Liver (tissue), 9 donors: ENCODE data around the gene P2RY13. TPM values are rescaled to one million over a fixed set of nuclear protein-coding genes. Genes with fewer than 3 reads are reported as not detected.

Experiments used
- DNase-seq: peaks from one replicate; pipeline ENCODE4 v3.0.0-alpha.2; 2017; ENCODE audit warnings: low spot score
- H3K27ac ChIP-seq, 2 donors: one replicate each; pipeline ENCODE4 v1.7.0; 2013; ENCODE audit warnings: inconsistent platforms in 2 of 2, low read length in 2 of 2, control low read depth in 1 of 2, low read depth in 1 of 2, mild to moderate bottlenecking in 1 of 2
- H3K27me3 ChIP-seq, 4 donors: one replicate each; pipeline versions ENCODE4 v1.6.1 to v1.7.0; 2013; ENCODE audit warnings: low read length in 3 of 4, inconsistent platforms in 1 of 4, mild to moderate bottlenecking in 1 of 4, moderate library complexity in 1 of 4; ENCODE audit not compliant: control insufficient read depth in 4 of 4, insufficient read depth in 4 of 4
- H3K36me3 ChIP-seq, 4 donors: one replicate each; pipeline versions ENCODE4 v1.6.1 to v1.7.0; 2013; ENCODE audit warnings: low read length in 3 of 4, mild to moderate bottlenecking in 3 of 4, low read depth in 1 of 4, moderate library complexity in 1 of 4; ENCODE audit not compliant: control insufficient read depth in 4 of 4, insufficient read depth in 3 of 4
- H3K4me1 ChIP-seq, 4 donors: one replicate each; pipeline versions ENCODE4 v1.6.1 to v1.7.0; 2013; ENCODE audit warnings: low read length in 3 of 4, mild to moderate bottlenecking in 3 of 4, moderate library complexity in 1 of 4; ENCODE audit not compliant: control insufficient read depth in 4 of 4, insufficient read depth in 4 of 4
- H3K4me3 ChIP-seq, 3 donors: one replicate each; pipeline versions ENCODE4 v1.6.1 to v1.7.0; 2013; ENCODE audit warnings: low read length in 3 of 3, control low read depth in 1 of 3, low read depth in 1 of 3, mild to moderate bottlenecking in 1 of 3
- H3K9ac ChIP-seq, 2 donors: one replicate each; pipeline ENCODE4 v1.7.0; 2013; ENCODE audit warnings: low read length in 2 of 2, mild to moderate bottlenecking in 2 of 2, moderate library complexity in 2 of 2, control low read depth in 1 of 2, low read depth in 1 of 2
- H3K9me3 ChIP-seq, 4 donors: one replicate each; pipeline versions ENCODE4 v1.6.1 to v1.7.0; 2013; ENCODE audit warnings: low read length in 3 of 4; ENCODE audit not compliant: control insufficient read depth in 4 of 4
- EGR1 ChIP-seq, 2 donors: IDR thresholded peaks; 2 replicates each; pipeline ENCODE4 v1.6.1; 2016 to 2018; ENCODE audit warnings: antibody characterized with exemption in 2 of 2, low read depth in 2 of 2
- FOXA1 ChIP-seq: IDR thresholded peaks from 2 replicates; pipeline ENCODE4 v1.6.1; 2016; ENCODE audit warnings: antibody characterized with exemption
- FOXA2 ChIP-seq: IDR thresholded peaks from 2 replicates; pipeline ENCODE4 v1.6.1; 2016; ENCODE audit warnings: antibody characterized with exemption
- GABPA ChIP-seq, 2 donors: IDR thresholded peaks in 1 of 2; conservative IDR thresholded peaks in 1 of 2; 2 replicates each; pipeline ENCODE4 v1.6.1; 2016; ENCODE audit warnings: antibody characterized with exemption in 2 of 2, mild to moderate bottlenecking in 1 of 2, moderate library complexity in 1 of 2
- HNF4A ChIP-seq, 2 donors: conservative IDR thresholded peaks; 2 replicates each; pipeline ENCODE4 v1.6.1; 2016; ENCODE audit warnings: antibody characterized with exemption in 2 of 2, mild to moderate bottlenecking in 2 of 2
- HNF4G ChIP-seq: IDR thresholded peaks from 2 replicates; pipeline ENCODE4 v1.6.1; 2016; ENCODE audit warnings: antibody characterized with exemption
- JUND ChIP-seq, 2 donors: IDR thresholded peaks; 2 replicates each; pipeline ENCODE4 v1.6.1; 2016; ENCODE audit warnings: antibody characterized with exemption in 2 of 2
- NR2F2 ChIP-seq: IDR thresholded peaks from 2 replicates; pipeline ENCODE4 v1.6.1; 2016; ENCODE audit warnings: antibody characterized with exemption
- RAD21 ChIP-seq, 2 donors: IDR thresholded peaks; 2 replicates each; pipeline ENCODE4 v1.6.1; 2016; ENCODE audit warnings: antibody characterized with exemption in 2 of 2, mild to moderate bottlenecking in 2 of 2
- RXRA ChIP-seq, 2 donors: IDR thresholded peaks; 2 replicates each; pipeline ENCODE4 v1.6.1; 2017 to 2018; ENCODE audit warnings: antibody characterized with exemption in 2 of 2, mild to moderate bottlenecking in 1 of 2
- SP1 ChIP-seq: IDR thresholded peaks from 2 replicates; pipeline ENCODE4 v1.6.1; 2018; ENCODE audit warnings: antibody characterized with exemption, mild to moderate bottlenecking
- TAF1 ChIP-seq: conservative IDR thresholded peaks from 2 replicates; pipeline ENCODE4 v1.6.1; 2016; ENCODE audit warnings: antibody characterized with exemption, mild to moderate bottlenecking
- YY1 ChIP-seq: IDR thresholded peaks from 2 replicates; pipeline ENCODE4 v1.6.1; 2016; ENCODE audit warnings: antibody characterized with exemption, mild to moderate bottlenecking
- WGBS: extraction: QIAGEN DNeasy Blood & Tissue Kit; methylation state at CpG from one replicate; pipeline ENCODE4 v1.1.7; 2013; 5-methylcytosine and 5-hydroxymethylcytosine counted together
- polyA plus RNA-seq, 2 donors: library from polyadenylated mRNA; stranded (reverse) in 1 of 2; unstranded in 1 of 2; fragments of 200-250 nt in 1 of 2; fragments of >200 nt in 1 of 2; fragmentation: Nextera tagmentation in 1 of 2; extraction: Ambion mirVana in 1 of 2; gene quantifications; one replicate each; pipeline versions ENCODE4 v1.2.1 to v1.2.3, GENCODE V29; 2013 to 2015
- total RNA-seq, 2 donors: library from RNA; depleted of rRNA; stranded (reverse); fragments of >200 nt; gene quantifications; one replicate each; pipeline ENCODE4 v1.2.3, GENCODE V29; 2014
- TF ChIP-seq, protein P1 (sequence below): fragments of 150-350 bp; IDR thresholded peaks from 2 replicates; pipeline ENCODE4 v1.5.1; 2017; ENCODE audit warnings: improper control_type of control experiment, low read depth, low read length; ENCODE audit not compliant: missing input control
- TF ChIP-seq, protein P2 (sequence below): IDR thresholded peaks from 2 replicates; pipeline ENCODE4 v1.6.1; 2016; ENCODE audit warnings: antibody characterized with exemption
- TF ChIP-seq, protein P3 (sequence below): IDR thresholded peaks from 2 replicates; pipeline ENCODE4 v1.6.1; 2016; ENCODE audit warnings: antibody characterized with exemption, mild to moderate bottlenecking
- TF ChIP-seq, protein P4 (sequence below): IDR thresholded peaks from 2 replicates; pipeline ENCODE4 v1.6.1; 2016; ENCODE audit warnings: antibody characterized with exemption
- TF ChIP-seq, protein P5 (sequence below): IDR thresholded peaks from 2 replicates; pipeline ENCODE4 v1.6.1; 2016; ENCODE audit warnings: antibody characterized with exemption
- donor health status: healthy.
- donor health status: healthy.
- donor health status: healthy.
- donor health status: healthy.
- donor health status: healthy.

Gene P2RY13
- total and polyA plus RNA-seq, 4 donors, result 1.3 to 6.1 (median 3.2) TPM

DNA sequence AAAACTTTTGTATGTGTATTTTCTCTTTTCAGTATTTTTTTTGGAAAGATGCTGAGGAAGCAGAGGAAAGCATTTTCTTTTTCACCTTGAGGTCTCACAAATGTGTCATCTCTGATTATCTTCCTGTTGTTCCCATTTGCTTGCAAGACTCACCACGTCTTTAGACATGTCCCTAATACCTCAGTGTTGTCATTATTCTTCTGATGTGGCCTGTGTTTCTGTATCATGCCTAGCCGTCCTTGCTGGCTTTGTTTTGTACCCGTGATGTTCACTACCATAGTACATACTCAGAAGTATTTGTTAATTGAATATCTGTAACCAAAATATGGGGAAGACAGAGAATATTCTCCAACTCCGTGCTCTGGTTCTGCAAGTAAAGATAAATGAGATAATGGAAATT, 46.0 kb downstream of the P2RY13 start:
- Histone ChIP-seq H3K27ac (no peak overlapping the region), H3K4me3 (no peak overlapping the region), H3K27me3 (no peaks in the 10 kb centered on the region), H3K4me1 (no peaks in the 10 kb centered on the region), H3K36me3 (no peaks in the 10 kb centered on the region), H3K9me3 (no peaks in the 10 kb centered on the region), H3K9ac (no peak overlapping the region)
- no peak for TF ChIP-seq JUND (IDR thresholded peaks at IDR 0.05)
- no peak for TF ChIP-seq TAF1
- no peak for TF ChIP-seq HNF4G
- TF ChIP-seq, protein P1, sequence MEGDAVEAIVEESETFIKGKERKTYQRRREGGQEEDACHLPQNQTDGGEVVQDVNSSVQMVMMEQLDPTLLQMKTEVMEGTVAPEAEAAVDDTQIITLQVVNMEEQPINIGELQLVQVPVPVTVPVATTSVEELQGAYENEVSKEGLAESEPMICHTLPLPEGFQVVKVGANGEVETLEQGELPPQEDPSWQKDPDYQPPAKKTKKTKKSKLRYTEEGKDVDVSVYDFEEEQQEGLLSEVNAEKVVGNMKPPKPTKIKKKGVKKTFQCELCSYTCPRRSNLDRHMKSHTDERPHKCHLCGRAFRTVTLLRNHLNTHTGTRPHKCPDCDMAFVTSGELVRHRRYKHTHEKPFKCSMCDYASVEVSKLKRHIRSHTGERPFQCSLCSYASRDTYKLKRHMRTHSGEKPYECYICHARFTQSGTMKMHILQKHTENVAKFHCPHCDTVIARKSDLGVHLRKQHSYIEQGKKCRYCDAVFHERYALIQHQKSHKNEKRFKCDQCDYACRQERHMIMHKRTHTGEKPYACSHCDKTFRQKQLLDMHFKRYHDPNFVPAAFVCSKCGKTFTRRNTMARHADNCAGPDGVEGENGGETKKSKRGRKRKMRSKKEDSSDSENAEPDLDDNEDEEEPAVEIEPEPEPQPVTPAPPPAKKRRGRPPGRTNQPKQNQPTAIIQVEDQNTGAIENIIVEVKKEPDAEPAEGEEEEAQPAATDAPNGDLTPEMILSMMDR, result no peak
- TF ChIP-seq SP1, result no peak
- TF ChIP-seq EGR1 (IDR thresholded peaks at IDR 0.05; ENCODE audit: low read depth in 2 of 2), result no peak
- no peak for TF ChIP-seq GABPA (IDR thresholded peaks at IDR 0.05 in 1 of 2, conservative IDR thresholded peaks at IDR 0.05 in 1 of 2)
- TF ChIP-seq, protein P2, sequence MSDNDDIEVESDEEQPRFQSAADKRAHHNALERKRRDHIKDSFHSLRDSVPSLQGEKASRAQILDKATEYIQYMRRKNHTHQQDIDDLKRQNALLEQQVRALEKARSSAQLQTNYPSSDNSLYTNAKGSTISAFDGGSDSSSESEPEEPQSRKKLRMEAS, result no peak
- no peak for TF ChIP-seq RAD21 (IDR thresholded peaks at IDR 0.05)
- TF ChIP-seq, protein P3, sequence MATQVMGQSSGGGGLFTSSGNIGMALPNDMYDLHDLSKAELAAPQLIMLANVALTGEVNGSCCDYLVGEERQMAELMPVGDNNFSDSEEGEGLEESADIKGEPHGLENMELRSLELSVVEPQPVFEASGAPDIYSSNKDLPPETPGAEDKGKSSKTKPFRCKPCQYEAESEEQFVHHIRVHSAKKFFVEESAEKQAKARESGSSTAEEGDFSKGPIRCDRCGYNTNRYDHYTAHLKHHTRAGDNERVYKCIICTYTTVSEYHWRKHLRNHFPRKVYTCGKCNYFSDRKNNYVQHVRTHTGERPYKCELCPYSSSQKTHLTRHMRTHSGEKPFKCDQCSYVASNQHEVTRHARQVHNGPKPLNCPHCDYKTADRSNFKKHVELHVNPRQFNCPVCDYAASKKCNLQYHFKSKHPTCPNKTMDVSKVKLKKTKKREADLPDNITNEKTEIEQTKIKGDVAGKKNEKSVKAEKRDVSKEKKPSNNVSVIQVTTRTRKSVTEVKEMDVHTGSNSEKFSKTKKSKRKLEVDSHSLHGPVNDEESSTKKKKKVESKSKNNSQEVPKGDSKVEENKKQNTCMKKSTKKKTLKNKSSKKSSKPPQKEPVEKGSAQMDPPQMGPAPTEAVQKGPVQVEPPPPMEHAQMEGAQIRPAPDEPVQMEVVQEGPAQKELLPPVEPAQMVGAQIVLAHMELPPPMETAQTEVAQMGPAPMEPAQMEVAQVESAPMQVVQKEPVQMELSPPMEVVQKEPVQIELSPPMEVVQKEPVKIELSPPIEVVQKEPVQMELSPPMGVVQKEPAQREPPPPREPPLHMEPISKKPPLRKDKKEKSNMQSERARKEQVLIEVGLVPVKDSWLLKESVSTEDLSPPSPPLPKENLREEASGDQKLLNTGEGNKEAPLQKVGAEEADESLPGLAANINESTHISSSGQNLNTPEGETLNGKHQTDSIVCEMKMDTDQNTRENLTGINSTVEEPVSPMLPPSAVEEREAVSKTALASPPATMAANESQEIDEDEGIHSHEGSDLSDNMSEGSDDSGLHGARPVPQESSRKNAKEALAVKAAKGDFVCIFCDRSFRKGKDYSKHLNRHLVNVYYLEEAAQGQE, result no peak
- TF ChIP-seq NR2F2, result no peak
- TF ChIP-seq, protein P4, sequence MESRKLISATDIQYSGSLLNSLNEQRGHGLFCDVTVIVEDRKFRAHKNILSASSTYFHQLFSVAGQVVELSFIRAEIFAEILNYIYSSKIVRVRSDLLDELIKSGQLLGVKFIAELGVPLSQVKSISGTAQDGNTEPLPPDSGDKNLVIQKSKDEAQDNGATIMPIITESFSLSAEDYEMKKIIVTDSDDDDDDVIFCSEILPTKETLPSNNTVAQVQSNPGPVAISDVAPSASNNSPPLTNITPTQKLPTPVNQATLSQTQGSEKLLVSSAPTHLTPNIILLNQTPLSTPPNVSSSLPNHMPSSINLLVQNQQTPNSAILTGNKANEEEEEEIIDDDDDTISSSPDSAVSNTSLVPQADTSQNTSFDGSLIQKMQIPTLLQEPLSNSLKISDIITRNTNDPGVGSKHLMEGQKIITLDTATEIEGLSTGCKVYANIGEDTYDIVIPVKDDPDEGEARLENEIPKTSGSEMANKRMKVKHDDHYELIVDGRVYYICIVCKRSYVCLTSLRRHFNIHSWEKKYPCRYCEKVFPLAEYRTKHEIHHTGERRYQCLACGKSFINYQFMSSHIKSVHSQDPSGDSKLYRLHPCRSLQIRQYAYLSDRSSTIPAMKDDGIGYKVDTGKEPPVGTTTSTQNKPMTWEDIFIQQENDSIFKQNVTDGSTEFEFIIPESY, result no peak
- TF ChIP-seq HNF4A (conservative IDR thresholded peaks at IDR 0.05), result no peak
- no peak for TF ChIP-seq FOXA1
- TF ChIP-seq FOXA2, result no peak
- no peak for TF ChIP-seq RXRA (IDR thresholded peaks at IDR 0.05)
- no peak for TF ChIP-seq YY1
- TF ChIP-seq, protein P5, sequence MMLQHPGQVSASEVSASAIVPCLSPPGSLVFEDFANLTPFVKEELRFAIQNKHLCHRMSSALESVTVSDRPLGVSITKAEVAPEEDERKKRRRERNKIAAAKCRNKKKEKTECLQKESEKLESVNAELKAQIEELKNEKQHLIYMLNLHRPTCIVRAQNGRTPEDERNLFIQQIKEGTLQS, result no peak
- DNase-seq, result no peak
- WGBS, result 65% methylated on average over 4 of the region's 4 CpGs
